PFSK-1 (cell line): Measurements from ENCODE around the gene EEFSEC.
A peak's percentile ranks its signal among the peaks of the same experiment; 100 is the strongest.

Experiments used
- FOXP2 ChIP-seq: optimal IDR thresholded peaks from 2 replicates; pipeline ENCODE3; 2011; ENCODE audit warnings: borderline replicate concordance, control low read depth, inconsistent platforms; ENCODE audit not compliant: insufficient read depth; ENCODE audit errors: extremely low read length, extremely low read depth
- POLR2AphosphoS5 ChIP-seq: IDR thresholded peaks from 2 replicates; pipeline ENCODE4 v1.6.1; 2012; ENCODE audit warnings: low read depth, mild to moderate bottlenecking, control low read depth, low read length, moderate library complexity
- REST ChIP-seq, 2 experiments: IDR thresholded peaks; 2 replicates each; pipeline versions ENCODE4 v1.6.1 to v1.8.0; 2011 to 2012; ENCODE audit warnings: low read depth in 2 of 2, low read length in 2 of 2, control low read depth in 1 of 2, inconsistent platforms in 1 of 2, mild to moderate bottlenecking in 1 of 2, moderate library complexity in 1 of 2; ENCODE audit not compliant: insufficient read depth in 1 of 2
- SIN3A ChIP-seq: IDR thresholded peaks from 2 replicates; pipeline ENCODE4 v1.6.1; 2012; ENCODE audit warnings: mild to moderate bottlenecking, low read length, moderate library complexity, borderline replicate concordance; ENCODE audit not compliant: insufficient read depth
- TAF1 ChIP-seq: IDR thresholded peaks from 2 replicates; pipeline ENCODE4 v1.6.1; 2012; ENCODE audit warnings: low read length, control low read depth, borderline replicate concordance; ENCODE audit not compliant: insufficient read depth

EEFSEC gene

GRCh38 chr3:128276577-128277183, 123.4 kb downstream of the EEFSEC start:
- no peak for TF ChIP-seq FOXP2
- TF ChIP-seq REST (IDR thresholded peaks at IDR 0.05; ENCODE audit: insufficient read depth in 1 of 2, low read depth in 2 of 2, low read length in 2 of 2): no peak
- no peak for TF ChIP-seq POLR2AphosphoS5
- no peak for TF ChIP-seq SIN3A
- TF ChIP-seq TAF1: no peak

GRCh38 chr3:128277378-128278069, 124.2 kb downstream of the EEFSEC start:
- TF ChIP-seq FOXP2 (no peak), REST (IDR thresholded peaks at IDR 0.05; ENCODE audit: insufficient read depth in 1 of 2, low read depth in 2 of 2, low read length in 2 of 2) (no peak), POLR2AphosphoS5 (no peak)

- TF ChIP-seq TAF1 (no peak), POLR2AphosphoS5 (no peak), REST (IDR thresholded peaks at IDR 0.05; ENCODE audit: insufficient read depth in 1 of 2, low read depth in 2 of 2, low read length in 2 of 2) (no peak), FOXP2 (no peak), SIN3A (no peak)
Observed at GRCh38 chr3:128278130-128278529, 124.8 kb downstream of the EEFSEC start.

- TF ChIP-seq SIN3A: no peak
- peak; percentile 46 for TF ChIP-seq FOXP2
- TF ChIP-seq TAF1: no peak
- TF ChIP-seq POLR2AphosphoS5: 0 out of 2 replicates have a peak, but pooled peaks have one; percentile 30
Observed at GRCh38 chr3:128278761-128279600, 125.7 kb downstream of the EEFSEC start.

GRCh38 chr3:128279601-128279880, 126.3 kb downstream of the EEFSEC start:
- TF ChIP-seq TAF1 (no peak), SIN3A (no peak), REST (IDR thresholded peaks at IDR 0.05; ENCODE audit: insufficient read depth in 1 of 2, low read depth in 2 of 2, low read length in 2 of 2) (no peak), FOXP2 (no peak), POLR2AphosphoS5 (no peak)
